Heart left ventricle (tissue), 13 donors: ENCODE measurements around the gene PEF1.

Source experiments
- CTCF ChIP-seq, 12 donors: fragments of 200-600 bp; sonication (generic) in 4 of 12; IDR thresholded peaks; one replicate each; pipeline versions ENCODE4 v1.5.0 to v1.8.0; 2018 to 2022; ENCODE audit warnings: antibody characterized with exemption in 12 of 12, mild to moderate bottlenecking in 5 of 12
- POLR2A ChIP-seq, 2 donors: fragments of 450-650 bp; IDR thresholded peaks; one replicate each; pipeline ENCODE4 v1.6.1; 2017; ENCODE audit warnings: antibody characterized with exemption in 2 of 2, mild to moderate bottlenecking in 2 of 2, moderate library complexity in 2 of 2
- donor health status: ischemic (EF 13 %, LVEDD 7.1; RV severe dilation, severe dysfunction).
- donor health status: DM: no; HTN: yes; CAD: no.
- donor health status: DM: no; HTN: no; CAD: no.
- donor health status: ischemic (EF 25% LVEDD 6.9; RV normal size, moderate dysfunction).
- donor health status: ischemic (EF 25% LVEDD 5.7; RV mildly dilated, moderate dysfunction).
- donor health status: ischemic (EF 35%, LVEDD 5.7; RV mildly dilated, moderate dysfunction).
- donor health status: nonischemic (EF 11% LVEDD 7.7; RV severe dilation, severe dysfunction).
- donor health status: DM: yes; HTN: yes; CAD: no.
- donor health status: PGD.
- donor health status: ischemic (EF 29% LVEDD 5.4; RV normal size, mild dysfunction).
- donor health status: nonischemic (EF 23%, LVEDD 6.1; RV moderate dilation, normal function).

- TF ChIP-seq POLR2A (IDR thresholded peaks at IDR 0.05): no peak
- TF ChIP-seq CTCF (IDR thresholded peaks at IDR 0.05): no peak
These were observed 36.7 kb upstream of the PEF1 start for GRCh38 chr1:31681415-31681814.
